HG02943 (cell line): ENCODE results near the gene PHAF1.
A peak's percentile ranks its signal among the peaks of the same experiment; 100 is the strongest.

Source experiments
- ATAC-seq: cut with Tn5 transposase; IDR thresholded peaks from one replicate; pipeline ENCODE4 v1.9.1; 2021; ENCODE audit warnings: mild to moderate bottlenecking, low read depth, moderate library complexity; ENCODE audit not compliant: unreplicated experiment

PHAF1 gene

DNA sequence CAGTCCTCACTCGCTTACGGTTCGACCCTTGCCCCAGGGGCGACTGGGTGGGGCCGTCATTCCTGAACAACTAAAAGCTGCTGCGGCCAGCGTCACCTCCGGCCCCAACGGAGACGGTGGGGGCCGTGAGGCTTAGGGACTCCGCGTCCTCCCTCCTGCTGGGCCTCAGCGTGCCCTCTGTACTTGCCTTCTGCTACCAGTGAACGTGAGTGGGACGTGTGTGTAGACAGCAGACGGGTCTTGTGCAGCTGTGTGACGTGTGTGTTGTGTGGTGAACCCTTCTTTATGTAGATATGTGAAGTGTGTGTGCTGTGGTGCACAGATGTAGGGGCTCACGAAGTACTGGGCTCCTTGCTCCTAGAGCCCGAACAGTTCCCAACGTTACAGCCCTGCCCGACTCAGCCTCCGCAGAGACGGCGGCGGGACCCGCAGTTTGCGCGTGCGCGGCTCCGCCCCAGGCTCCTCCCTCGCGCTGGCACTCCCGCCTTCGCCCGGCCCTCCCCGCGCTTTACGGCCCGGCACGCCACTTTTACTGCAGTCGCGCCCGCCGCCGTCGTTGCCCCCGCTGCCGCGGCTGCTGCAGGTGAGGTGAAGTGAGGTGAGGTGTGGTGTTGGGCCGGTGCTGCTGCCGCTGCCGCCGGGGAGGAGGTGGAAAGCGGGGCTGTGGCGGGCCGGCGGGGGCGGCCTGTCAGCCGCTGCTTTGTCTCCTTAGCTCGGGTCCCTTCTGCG, at the start of gene PHAF1:
PHAF1 (plus strand) TSS at position 535 of the 729 bp plus-strand sequence. CDS start 235 bp downstream, outside the sequence.
- ATAC-seq = peak; percentile 77

DNA sequence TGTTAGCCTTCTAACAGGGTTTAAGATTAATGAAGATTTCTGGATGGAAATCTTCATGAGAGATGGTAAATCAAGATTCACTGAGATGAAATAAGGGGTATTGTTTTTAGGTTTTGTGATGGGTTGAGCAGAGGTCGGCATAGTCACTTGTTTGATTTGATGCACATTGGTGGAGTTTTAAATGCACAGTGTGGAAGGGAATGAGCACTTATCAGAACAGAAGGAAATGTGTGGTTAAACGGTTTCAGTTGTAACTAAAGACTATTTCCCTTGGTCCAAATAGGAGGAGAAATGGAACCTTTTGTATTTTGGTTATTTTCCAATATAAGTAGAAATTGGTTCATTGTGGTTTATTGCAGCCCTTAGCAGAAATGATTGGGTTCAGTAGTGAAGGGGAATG, 46.7 kb upstream of the PHAF1 start:
- no peak for ATAC-seq

DNA sequence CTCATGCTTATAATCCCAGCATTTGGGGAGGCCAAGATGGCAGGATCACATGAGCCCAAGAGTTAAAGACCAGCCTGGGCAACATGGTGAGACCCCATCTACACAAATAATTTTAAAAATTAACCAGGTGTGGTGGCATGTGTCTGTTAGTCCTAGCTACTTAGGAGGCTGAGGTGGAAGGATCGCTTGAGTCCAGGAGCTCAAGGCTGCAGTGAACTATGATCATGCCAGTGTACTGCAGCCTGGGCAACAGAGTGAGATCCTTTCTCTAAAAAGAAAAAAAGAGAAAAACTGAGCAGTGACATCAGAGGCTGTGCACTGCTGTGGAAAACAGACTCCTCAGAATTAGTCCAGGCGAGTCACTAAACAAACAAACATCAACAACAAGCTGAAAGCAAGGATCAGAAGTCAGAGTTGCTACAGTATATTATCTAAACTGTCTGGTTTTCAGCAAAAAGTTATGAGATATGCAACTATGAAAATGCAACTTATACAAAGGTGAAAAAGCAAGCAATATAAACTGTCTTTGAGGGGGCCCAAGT, 41.5 kb upstream of the PHAF1 start:
- ATAC-seq = no peak

DNA sequence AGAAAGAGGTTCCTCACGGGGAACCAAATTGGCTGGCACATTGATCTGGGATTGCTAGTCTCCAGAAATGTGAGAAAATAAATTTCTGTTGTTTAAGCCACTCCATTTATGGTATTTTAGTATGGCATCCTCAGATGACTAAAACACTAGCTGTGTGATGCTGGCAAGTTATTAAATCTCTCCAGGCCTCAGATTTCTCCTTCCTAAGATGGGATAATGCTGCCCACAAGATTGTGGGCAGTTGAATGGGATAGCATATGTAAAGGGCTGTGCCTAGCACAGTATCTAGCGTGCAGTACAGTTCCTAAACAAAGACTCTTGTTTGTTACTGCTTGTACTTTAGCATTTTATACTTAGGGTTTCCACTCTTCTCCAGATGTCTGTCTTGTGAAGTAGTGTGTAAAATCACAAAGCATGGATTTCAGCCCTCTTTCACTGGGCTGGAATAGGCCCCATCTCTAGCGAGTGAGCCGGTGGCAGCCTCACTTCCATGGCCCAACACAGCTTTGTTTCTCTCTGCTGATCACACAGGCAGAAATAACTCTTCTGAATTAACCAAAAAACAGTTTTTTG, 38.2 kb upstream of the PHAF1 start:
- ATAC-seq = no peak

DNA sequence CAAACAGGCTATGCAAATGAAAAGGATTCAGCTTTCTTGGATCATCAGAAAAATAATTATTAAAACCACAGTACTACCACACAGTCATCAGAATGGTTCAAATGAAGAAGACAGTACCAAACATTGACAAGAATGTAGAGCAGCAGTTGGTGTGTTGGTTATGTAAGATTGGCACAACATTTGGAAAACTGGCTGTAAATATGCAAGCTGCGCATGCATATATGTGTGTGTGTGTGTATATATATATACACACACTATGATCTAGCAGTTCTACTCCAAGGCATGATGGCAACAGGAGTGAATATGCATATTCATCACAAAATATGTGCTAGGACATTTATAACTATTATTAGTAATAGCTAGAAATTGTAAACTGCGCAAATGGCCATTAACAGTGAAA, 34.4 kb upstream of the PHAF1 start:
- ATAC-seq = no peak

DNA sequence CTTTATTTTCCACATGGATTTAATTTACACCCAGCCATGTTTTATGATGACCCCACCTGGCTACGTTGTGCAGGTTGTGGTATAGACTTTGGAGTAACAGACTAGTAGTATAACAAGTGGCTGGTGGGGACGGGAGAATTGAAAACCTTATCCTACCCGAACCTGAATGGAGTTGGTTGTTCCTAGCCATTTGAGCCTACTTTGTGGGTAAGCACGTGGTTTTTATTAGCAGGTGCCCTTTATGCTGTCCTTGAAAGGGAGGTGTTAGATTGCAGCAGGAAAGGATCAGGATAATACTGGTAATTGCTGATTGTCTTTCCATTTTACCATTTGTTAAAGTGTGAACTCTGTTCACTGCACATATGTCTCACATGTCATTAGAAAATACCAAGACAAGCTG, 31.9 kb upstream of the PHAF1 start:
- ATAC-seq = no peak

DNA sequence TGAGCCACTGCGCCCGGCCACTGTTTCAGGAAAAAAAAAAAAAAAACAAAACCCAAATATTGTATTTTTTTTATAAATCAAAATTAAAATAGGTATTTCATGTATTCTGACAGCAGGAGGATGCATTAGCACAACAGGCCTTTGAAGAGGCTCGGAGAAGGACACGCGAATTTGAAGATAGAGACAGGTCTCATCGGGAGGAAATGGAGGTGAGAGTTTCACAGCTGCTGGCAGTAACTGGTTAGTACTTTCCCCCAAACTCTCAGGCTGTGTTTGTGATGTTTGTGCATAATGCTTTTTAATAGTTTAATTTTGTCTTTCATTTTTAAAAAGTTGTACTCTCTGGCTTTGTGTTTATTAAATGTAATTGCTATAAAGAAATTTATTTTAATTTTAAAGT, 27.6 kb upstream of the PHAF1 start:
- no peak for ATAC-seq

DNA sequence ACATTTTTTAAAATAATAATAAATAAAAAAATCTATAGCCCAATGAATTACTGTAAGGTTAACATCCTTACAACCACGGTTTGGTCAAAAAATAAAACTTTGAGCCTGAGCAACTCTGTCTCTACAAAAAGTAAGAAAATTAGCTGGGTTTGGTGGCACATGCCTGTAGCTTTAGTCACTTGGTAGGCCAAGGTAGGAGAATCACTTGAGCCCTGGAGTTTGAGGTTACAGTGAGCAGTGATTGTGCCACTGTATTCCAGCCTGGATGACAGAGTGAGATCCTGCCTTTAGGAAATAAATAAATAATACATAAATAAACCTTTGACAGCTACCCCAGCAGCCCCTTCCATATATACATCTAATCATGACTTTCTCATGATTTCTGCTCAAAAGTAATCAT, 26.9 kb upstream of the PHAF1 start:
- ATAC-seq = no peak

DNA sequence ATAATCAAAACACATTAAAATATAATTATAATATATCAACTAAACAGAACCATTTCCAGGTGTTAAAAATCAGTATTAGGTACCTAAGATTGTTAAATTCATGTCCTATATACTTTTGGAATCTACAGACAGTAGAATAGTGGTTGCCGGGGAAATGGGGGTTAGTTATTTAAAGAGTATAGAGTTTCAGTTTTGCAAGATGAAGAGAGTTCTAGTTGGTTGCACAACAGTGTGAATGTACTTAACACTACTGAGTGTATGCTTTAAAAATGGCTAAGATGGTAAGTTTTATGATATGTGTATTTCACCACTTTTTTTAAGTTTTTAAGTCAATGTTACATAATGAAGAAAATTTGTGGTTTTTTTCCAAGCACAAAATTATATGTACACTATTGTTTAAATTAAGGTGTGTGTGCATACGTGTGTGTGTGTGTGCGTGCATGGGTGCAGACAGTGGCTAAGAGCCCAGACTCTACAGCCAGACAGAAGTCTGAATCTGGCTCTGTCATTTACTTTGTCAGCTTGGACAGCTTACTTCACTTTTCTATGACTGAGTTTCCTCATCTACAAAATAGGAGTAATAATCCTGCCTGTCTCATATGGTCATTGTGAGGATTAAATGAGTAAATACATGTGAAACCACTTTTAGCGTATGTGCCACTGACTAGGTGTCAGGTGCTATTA, 25.3 kb upstream of the PHAF1 start:
- no peak for ATAC-seq

DNA sequence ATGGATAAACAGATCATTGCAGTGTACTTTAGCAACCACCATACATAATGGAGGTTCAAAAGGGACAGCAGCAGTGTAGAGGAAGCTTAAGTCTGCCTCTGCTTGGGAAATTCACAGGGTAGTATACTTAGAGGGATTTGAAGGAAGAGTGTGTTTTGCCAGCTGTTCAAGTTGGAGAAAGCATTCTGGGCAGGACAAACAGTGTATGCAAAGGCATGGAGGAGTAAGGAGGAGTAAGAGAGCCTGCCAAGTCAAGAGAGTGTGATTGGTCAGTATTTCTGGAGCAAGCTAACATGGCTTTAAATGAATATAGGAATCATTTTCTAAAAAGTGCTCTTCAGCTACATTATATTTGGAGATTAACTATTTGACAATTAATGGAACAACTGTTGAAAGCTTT, 22.9 kb upstream of the PHAF1 start:
- ATAC-seq = no peak

DNA sequence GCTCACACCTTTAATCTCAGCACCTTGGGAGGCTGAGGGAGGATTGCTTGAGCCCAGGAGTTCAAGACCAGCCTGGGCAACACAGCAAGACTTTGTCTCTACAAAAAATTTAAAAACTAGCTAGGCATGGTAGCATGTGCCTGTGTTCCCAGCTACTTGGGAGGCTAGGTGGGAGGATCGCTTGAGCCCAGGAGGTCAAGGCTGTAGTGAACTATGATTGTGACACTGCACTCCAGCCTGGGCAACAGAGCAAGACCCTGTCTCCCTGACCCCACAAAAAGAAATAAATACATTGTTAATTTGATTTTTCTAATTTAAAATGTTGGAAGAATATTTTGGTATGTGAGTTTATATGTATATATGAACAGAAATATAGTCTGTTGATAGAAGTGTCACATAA, 22.4 kb upstream of the PHAF1 start:
- no peak for ATAC-seq

DNA sequence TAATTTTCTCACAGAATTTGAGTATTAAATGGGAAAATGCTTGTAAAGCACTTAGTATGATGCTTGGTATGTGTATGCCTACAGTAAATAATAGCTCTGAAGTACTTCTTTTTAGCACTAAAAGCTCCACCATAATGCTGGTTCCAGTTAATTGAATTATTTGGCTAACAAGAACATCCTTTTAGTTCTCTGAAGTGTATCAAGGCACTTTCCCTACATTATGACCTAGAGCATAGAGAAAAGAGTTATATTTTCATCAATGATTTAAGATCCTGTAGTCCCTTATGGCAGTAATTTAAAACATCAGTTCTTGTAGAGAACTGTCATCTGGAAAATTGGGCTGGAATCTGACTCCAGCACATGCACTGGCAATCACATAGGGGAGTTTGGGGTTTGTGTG, 21.9 kb upstream of the PHAF1 start:
- no peak for ATAC-seq

DNA sequence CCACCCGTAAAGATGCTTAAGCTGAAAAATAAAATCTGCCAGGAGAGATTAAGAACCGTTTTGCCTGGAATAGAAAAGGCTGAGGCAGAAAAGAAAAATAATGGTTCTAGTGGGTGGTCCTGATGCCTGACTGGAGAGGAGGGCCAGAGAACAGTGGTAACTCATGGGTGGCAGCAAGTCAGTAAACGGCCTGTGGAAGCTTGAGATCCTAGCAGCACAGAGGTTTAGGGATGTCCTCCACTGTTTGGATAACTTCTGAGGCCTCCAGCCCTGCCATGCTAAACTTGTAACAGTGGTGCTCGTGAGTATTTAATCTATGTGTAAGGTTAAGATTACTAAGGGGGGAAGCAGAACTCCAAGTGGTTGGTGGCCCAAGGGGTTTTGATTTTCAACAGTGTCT, 21.2 kb upstream of the PHAF1 start:
- no peak for ATAC-seq

DNA sequence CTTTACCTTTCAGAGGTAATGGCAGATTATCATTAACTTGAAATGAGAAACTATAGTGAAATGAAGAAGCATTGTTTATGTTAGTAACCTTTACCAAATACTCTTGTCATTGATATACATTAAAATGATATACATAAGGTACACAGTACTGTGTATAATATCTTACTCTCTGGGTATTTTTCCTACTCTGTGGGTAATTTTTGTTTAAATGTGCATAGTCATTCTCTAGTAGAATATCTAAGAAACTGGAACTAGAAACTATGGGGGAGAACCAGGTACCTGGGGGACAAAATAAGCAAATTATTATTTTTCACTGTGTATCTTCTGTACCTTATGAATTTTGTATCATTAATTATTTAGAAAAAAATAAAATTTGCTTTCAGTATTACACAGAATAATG, 20.6 kb upstream of the PHAF1 start:
- ATAC-seq = no peak

DNA sequence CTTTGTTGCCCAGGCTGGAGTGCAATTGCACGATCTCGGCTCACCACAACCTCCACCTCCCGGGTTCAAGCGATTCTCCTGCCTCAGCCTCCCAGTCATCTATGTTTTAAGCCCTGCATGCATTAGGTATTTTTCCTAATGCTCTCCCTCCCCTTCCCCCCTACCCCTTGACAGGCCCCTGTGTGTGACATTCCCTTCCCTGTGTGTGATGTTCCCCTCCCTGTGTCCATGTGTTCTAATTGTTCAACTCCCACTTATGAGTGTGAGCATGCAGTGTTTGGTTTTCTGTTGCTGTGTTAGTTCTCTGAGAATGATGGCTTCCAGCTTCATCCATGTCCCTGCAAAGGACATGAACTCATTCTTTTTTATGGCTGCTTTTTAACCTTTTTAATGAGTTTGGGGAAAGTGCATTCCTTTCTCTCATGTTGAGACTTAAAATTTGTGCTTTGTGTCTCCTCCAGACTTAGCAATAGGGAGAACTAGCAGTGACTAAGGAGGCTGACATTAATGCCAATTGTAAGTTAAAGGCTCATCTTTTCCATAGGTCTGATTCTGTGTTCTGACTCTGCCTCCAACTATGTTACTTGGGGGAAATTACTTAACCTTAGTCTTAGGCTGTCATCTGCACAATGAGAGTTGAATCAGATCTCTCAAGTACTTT, 17.7 kb upstream of the PHAF1 start:
- no peak for ATAC-seq

DNA sequence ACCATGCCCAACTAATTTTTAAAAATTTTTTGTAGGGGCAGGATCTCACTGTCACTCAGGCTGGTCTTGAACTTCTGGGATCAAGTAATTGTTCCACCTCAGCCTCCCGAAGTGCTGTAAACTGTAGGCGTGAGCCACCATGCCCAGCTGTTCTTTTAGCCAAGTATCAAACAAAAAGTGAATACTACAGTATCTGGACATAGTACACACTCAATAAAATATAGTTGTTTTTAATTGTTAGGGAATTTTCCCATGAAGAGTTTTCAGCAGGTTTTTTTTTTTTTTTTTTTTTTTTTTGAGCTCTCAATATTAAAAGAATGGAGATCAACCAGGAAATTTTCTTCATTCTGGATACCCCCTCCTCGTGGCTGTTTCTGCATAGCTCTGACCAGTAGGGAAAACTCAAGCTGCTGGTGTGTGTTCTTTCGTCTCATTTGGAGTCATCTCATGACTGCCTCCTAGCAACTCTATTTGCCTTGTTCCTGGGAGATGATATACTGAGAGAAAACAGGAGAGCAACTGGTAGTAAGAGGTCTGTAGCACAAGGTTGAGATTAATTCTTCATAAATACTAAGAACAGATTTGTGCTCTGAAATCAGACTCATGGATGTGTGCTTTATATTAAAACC, 16.5 kb upstream of the PHAF1 start:
- ATAC-seq = no peak

DNA sequence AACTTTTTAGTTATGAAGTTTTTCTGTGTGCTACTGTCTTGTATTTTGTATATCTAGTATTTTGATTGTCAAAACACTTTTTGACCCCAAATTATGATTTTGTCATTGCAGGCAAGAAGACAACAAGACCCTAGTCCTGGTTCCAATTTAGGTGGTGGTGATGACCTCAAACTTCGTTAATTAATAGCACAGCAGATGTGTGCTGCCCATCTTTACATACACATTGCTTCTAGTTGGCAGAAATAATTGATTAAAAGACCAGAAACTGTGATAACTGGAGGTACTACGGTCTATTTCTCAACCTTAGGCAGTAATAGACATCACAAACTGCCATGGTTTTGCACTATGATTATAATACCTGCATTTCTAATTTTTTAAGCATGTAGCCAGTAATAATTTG, 11.1 kb upstream of the PHAF1 start:
- ATAC-seq = no peak

DNA sequence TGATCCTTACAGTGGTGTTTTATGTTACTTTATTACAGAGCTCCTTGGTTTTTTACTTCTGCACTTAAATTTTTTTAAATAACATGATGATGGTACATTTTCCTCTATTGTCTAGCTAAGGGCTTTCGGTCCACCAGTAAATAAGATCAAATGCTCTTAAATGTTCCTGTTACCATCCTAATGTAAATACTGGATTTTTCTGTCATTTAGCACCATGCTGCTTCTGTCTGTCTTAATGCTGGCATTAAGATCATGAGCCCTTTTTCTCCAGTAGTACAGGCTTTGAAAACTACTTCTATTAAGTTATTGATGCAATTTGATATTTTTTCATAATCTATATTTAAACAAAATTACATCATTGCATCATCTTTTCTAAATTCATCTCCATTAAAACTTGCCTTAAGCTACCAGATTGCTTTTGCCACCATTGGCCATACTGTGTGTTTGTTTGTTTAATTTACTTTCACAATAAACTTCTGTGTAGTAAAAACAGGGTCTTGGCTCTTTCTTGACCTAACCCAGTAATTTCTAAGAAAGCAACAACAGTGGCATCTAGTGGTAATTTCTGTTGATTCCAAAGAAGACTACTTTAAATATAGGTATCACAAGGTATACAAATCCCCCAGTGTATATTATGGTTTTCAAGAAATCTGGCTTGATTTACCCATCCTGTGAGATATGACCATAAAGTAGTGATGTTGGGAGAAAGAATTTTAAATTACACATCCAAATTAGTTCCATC, 9.0 kb upstream of the PHAF1 start:
- ATAC-seq = no peak

DNA sequence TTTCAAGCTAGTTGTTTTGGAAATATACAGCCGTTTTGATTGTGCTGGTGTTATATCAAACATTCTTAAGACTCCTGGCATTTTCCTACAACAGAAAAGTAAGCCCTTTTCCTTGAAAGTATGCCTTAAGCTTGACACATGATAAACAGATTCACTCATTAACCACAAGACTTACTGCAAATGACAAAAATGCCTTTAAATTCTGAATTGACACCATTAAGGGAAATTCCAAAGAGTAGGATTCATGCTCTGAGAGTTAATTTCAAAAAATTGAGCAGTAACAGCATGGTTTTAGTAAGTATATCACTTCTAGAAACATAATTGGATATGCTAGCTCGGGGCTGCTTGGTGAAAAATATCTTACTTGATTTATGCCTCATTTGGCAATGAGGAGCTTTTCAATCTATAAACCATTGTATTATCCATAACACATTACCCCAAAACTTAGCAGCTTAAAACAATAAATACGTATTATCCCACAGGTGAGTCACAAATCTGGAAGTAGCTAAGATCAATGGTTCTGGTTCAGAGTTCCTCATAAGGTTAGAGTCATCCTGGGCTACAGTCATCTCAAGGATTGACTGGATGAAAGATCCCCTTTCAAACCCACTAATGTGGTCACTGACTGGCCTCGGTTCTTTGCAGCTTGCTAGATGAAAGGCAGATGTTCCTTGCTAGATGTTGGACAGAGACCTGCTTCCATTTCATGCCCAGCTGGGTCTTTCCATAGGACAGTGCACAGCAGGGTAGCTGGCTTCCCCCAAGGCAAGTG, 8.2 kb upstream of the PHAF1 start:
- ATAC-seq = no peak
